HepG2 (cell line): ENCODE measurements around the gene COL5A2. TPM values are rescaled to one million over a fixed set of nuclear protein-coding genes. Genes with fewer than 3 reads are reported as not detected.

Source experiments
- ATAC-seq: fragments of 200-7000 bp; cut with Tn5 transposase; 3 replicates; pipeline ENCODE4 v1.9.1; 2020; ENCODE audit warnings: mild to moderate bottlenecking, moderate library complexity
- BruUV-seq: library from RNA; stranded (reverse); fragments of 400-500 nt; replicated peaks from 2 replicates; lab custom pipeline; 2021; lab: Mats Ljungman, UMichigan
- CTCF ChIA-PET: fragments of 300-600 bp; formaldehyde crosslinking; extraction: SDS; loops from one replicate; lab custom pipeline; 2021; ENCODE audit warnings: low total read pairs, inconsistent platforms, low intra/inter-chr PET ratio; lab: Yijun Ruan, JAX
- POLR2A ChIA-PET: fragments of 350-600 bp; sonication (Branson Sonifier 250); formaldehyde crosslinking; loops from one replicate; lab custom pipeline; 2020; ENCODE audit warnings: antibody characterized with exemption, inconsistent platforms; lab: Yijun Ruan, JAX
- DNase-seq: peaks from one replicate; pipeline ENCODE4 v3.0.0-alpha.2; 2015; ENCODE audit warnings: low spot score
- FAIRE-seq: peaks from 3 replicates; lab custom pipeline; 2011; peaks lifted over from hg19 to GRCh38; lab: Jason Lieb, UNC
- H2AFZ ChIP-seq: one replicate; pipeline ENCODE4 v1.6.1; 2011; ENCODE audit warnings: low read length, inconsistent platforms
- H3K27ac ChIP-seq: fragments of 300-600 bp; 3 replicates; pipeline ENCODE4 v1.8.0; 2011; ENCODE audit warnings: mixed run types, mild to moderate bottlenecking, mixed read lengths, low read length, inconsistent platforms; ENCODE audit not compliant: insufficient read depth; ENCODE audit errors: extremely low read length
- H3K27me3 ChIP-seq, 2 experiments: fragments of 200-600 bp in 1 of 2; 2 replicates in 1 of 2; 3 replicates in 1 of 2; pipeline versions ENCODE4 v1.6.0 to v1.8.0; 2011; ENCODE audit warnings: low read length in 2 of 2, mild to moderate bottlenecking in 2 of 2, moderate library complexity in 2 of 2, inconsistent platforms in 1 of 2; ENCODE audit not compliant: insufficient read depth in 2 of 2, control insufficient read depth in 1 of 2
- H3K36me3 ChIP-seq, 2 experiments: fragments of 200-600 bp in 1 of 2; replicated peaks in 1 of 2; 2 replicates in 1 of 2; 3 replicates in 1 of 2; pipeline versions ENCODE4 v1.5.1 to v1.8.0; 2011; ENCODE audit warnings: low read length in 2 of 2, inconsistent platforms in 1 of 2; ENCODE audit not compliant: insufficient read depth in 2 of 2, control insufficient read depth in 1 of 2
- H3K4me1 ChIP-seq: 2 replicates; pipeline ENCODE4 v1.5.1; 2012; ENCODE audit warnings: low read length, inconsistent platforms; ENCODE audit not compliant: insufficient read depth
- H3K4me2 ChIP-seq: 2 replicates; pipeline ENCODE4 v1.6.0; 2011; ENCODE audit warnings: low read depth, low read length, inconsistent platforms
- H3K4me3 ChIP-seq, 3 experiments: fragments of 200-600 bp in 1 of 3; sonication (generic), shearing (Covaris generic) in 1 of 3; replicated peaks in 1 of 3; 2 replicates each; pipeline ENCODE4 v1.5.1; 2011 to 2016; ENCODE audit warnings: low read length in 3 of 3, inconsistent platforms in 2 of 3, low read depth in 2 of 3, mild to moderate bottlenecking in 2 of 3, control low read depth in 1 of 3, mixed read lengths in 1 of 3; ENCODE audit not compliant: insufficient read depth in 1 of 3
- H3K79me2 ChIP-seq: one replicate; pipeline ENCODE4 v1.6.1; 2011; ENCODE audit warnings: low read length, inconsistent platforms; ENCODE audit not compliant: insufficient read depth
- H3K9ac ChIP-seq: 2 replicates; pipeline ENCODE4 v1.6.0; 2011; ENCODE audit warnings: mild to moderate bottlenecking, low read depth, low read length, inconsistent platforms; ENCODE audit not compliant: insufficient read depth
- H3K9me3 ChIP-seq: 2 replicates; pipeline ENCODE4 v1.5.1; 2012; ENCODE audit warnings: mild to moderate bottlenecking, low read length
- H4K20me1 ChIP-seq: 2 replicates; pipeline ENCODE4 v1.6.0; 2011; ENCODE audit warnings: inconsistent platforms, mild to moderate bottlenecking, low read length, moderate library complexity; ENCODE audit not compliant: insufficient read depth
- ATF6 ChIP-seq: sonication (generic); formaldehyde crosslinking; conservative IDR thresholded peaks from 2 replicates; pipeline ENCODE4 v1.4.0; 2020; ENCODE audit warnings: missing genetic modification reagents
- EED ChIP-seq: sonication (generic); formaldehyde crosslinking; IDR thresholded peaks from 2 replicates; pipeline ENCODE4 v1.5.0; 2020; ENCODE audit warnings: mild to moderate bottlenecking, missing genetic modification reagents
- PRDM4 ChIP-seq: sonication (generic); formaldehyde crosslinking; IDR thresholded peaks from 2 replicates; pipeline ENCODE4 v1.9.0; 2021; ENCODE audit warnings: missing genetic modification reagents, borderline replicate concordance
- PREB ChIP-seq: sonication (generic); formaldehyde crosslinking; IDR thresholded peaks from 2 replicates; pipeline ENCODE4 v1.4.0; 2020; ENCODE audit warnings: missing genetic modification reagents
- ZKSCAN5 ChIP-seq: sonication (generic); formaldehyde crosslinking; IDR thresholded peaks from 2 replicates; pipeline ENCODE4 v1.5.1; 2020; ENCODE audit warnings: mild to moderate bottlenecking, missing genetic modification reagents
- ZNF30 ChIP-seq: sonication (generic); formaldehyde crosslinking; IDR thresholded peaks from 2 replicates; pipeline ENCODE4 v1.5.0; 2020; ENCODE audit warnings: mild to moderate bottlenecking, missing genetic modification reagents
- ZNF530 ChIP-seq: sonication (generic); formaldehyde crosslinking; IDR thresholded peaks from 2 replicates; pipeline ENCODE4 v1.5.0; 2020; ENCODE audit warnings: low read depth, mild to moderate bottlenecking, missing genetic modification reagents
- ZNF737 ChIP-seq: sonication (generic); formaldehyde crosslinking; IDR thresholded peaks from 2 replicates; pipeline ENCODE4 v1.5.0; 2020; ENCODE audit warnings: missing genetic modification reagents, mild to moderate bottlenecking, borderline replicate concordance
- WGBS: methylation state at CpG from one replicate; pipeline ENCODE4 v1.1.6; 2017; ENCODE audit warnings: low lambda C conversion rate; 5-methylcytosine and 5-hydroxymethylcytosine counted together
- in situ Hi-C: cut with HindIII; loops from 2 replicates; pipeline ENCODE4 v1.10.0; 2017; ENCODE audit warnings: low pct_unique_long_range_greater_than_20kb; ENCODE audit not compliant: extremely low pct_ligation_motif_present
- intact Hi-C: fragments of 100-400 bp; cut with micrococcal nuclease; formaldehyde crosslinking; loops from one replicate; pipeline ENCODE4 v1.10.0; 2022; ENCODE audit not compliant: unreplicated experiment
- polyA plus RNA-seq, 8 experiments: library from polyadenylated mRNA; depleted of rRNA in 3 of 8; stranded (reverse) in 7 of 8; unstranded in 1 of 8; fragments of >200 nt; fragmentation: Illumina TruSeq in 4 of 8; extraction: Trizol in 4 of 8; gene quantifications; 2 replicates each; pipeline versions ENCODE4 v1.2.1 to v1.2.3, GENCODE V29; 2011 to 2016; ENCODE audit warnings: low read depth in 4 of 8, missing spikeins in 1 of 8, mixed read lengths in 1 of 8; ENCODE audit not compliant: insufficient read depth in 1 of 8
- total RNA-seq, 5 experiments: library from RNA; depleted of rRNA; stranded (reverse); fragments of >200 nt; fragmentation: Illumina TruSeq; extraction: Trizol; gene quantifications; 2 replicates each; pipeline ENCODE4 v1.2.3, GENCODE V29; 2016; ENCODE audit warnings: low read depth in 1 of 5
- TF ChIP-seq, protein P1 (sequence below): sonication (generic); formaldehyde crosslinking; IDR thresholded peaks from 2 replicates; pipeline ENCODE4 v1.5.0; 2020; ENCODE audit warnings: missing genetic modification reagents
- TF ChIP-seq, protein P2 (sequence below): sonication (generic); formaldehyde crosslinking; conservative IDR thresholded peaks from 2 replicates; pipeline ENCODE4 v1.8.0; 2022; ENCODE audit warnings: missing genetic modification reagents

The COL5A2 gene
- total and polyA plus RNA-seq, 2 of the 13 experiments (the other 11 are each of a cell fraction or from before 2014, with no cell fraction given): 0.83 to 1.5 TPM

DNA sequence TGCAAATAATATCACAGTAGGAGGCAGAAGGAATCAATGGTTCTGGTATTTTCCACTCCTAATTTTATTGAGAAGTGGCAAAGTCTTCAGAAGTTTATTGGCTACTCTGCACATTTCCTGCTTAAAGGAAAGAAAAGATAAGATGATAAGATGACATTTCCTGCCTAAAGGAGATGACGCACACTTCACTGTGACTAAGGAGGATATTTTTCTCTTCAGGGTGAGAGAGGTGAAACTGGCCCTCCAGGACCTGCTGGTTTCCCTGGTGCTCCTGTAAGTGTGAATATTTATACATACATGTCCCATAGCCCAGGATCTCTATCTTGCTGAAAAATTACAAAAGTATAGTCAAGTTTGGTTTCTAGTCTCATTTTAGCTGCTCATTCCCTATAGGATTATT, 177.5 kb downstream of the COL5A2 start:
- no peaks in the 10 kb centered on the region for H3K36me3 ChIP-seq
- intact Hi-C loops: no loop called here
- CTCF ChIA-PET: no interaction called here
- H3K79me2 ChIP-seq: no peaks in the 10 kb centered on the region
- in situ Hi-C loops: no loop called here
- H3K9me3 ChIP-seq: no peaks in the 10 kb centered on the region
- no peak overlapping the region for H2AFZ ChIP-seq
- H3K4me1 ChIP-seq: no peaks in the 10 kb centered on the region
- H3K27ac ChIP-seq: no peak overlapping the region
- H4K20me1 ChIP-seq: no peaks in the 10 kb centered on the region
- no peak overlapping the region for H3K9ac ChIP-seq
- FAIRE-seq (no peak), DNase-seq (no peak), ATAC-seq (no peak)
- no TSS peak for BruUV-seq
- H3K27me3 ChIP-seq: no peaks in the 10 kb centered on the region
- TF ChIP-seq EED: no peak
- H3K4me2 ChIP-seq: no peak overlapping the region
- 0% methylated on average over 1 of the region's 1 CpG for WGBS
- no peak overlapping the region for H3K4me3 ChIP-seq
- POLR2A ChIA-PET: no interaction called here

- Histone ChIP-seq H3K27ac (no peak overlapping the region), H3K4me2 (no peak overlapping the region), H3K27me3 (no peaks in the 10 kb centered on the region), H2AFZ (no peak overlapping the region), H4K20me1 (no peaks in the 10 kb centered on the region), H3K79me2 (no peaks in the 10 kb centered on the region), H3K9me3 (no peaks in the 10 kb centered on the region), H3K4me3 (no peak overlapping the region), H3K36me3 (no peaks in the 10 kb centered on the region), H3K9ac (no peak overlapping the region), H3K4me1 (no peaks in the 10 kb centered on the region)
- in situ Hi-C loops: no loop called here
- no TSS peak for BruUV-seq
- FAIRE-seq (no peak), DNase-seq (no peak), ATAC-seq (no peak)
- CTCF ChIA-PET: no interaction called here
- intact Hi-C loops: no loop called here
- POLR2A ChIA-PET: no interaction called here
- TF ChIP-seq, protein P1, sequence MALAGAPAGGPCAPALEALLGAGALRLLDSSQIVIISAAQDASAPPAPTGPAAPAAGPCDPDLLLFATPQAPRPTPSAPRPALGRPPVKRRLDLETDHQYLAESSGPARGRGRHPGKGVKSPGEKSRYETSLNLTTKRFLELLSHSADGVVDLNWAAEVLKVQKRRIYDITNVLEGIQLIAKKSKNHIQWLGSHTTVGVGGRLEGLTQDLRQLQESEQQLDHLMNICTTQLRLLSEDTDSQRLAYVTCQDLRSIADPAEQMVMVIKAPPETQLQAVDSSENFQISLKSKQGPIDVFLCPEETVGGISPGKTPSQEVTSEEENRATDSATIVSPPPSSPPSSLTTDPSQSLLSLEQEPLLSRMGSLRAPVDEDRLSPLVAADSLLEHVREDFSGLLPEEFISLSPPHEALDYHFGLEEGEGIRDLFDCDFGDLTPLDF (CRISPR knock-in tag): no peak
- TF ChIP-seq ZKSCAN5 (CRISPR knock-in tag) (no peak), PRDM4 (CRISPR knock-in tag) (no peak), ZNF737 (no peak), PREB (CRISPR knock-in tag) (no peak), ZNF30 (CRISPR knock-in tag) (no peak), ATF6 (CRISPR knock-in tag) (no peak), ZNF530 (CRISPR knock-in tag) (no peak)
- TF ChIP-seq, protein P2, sequence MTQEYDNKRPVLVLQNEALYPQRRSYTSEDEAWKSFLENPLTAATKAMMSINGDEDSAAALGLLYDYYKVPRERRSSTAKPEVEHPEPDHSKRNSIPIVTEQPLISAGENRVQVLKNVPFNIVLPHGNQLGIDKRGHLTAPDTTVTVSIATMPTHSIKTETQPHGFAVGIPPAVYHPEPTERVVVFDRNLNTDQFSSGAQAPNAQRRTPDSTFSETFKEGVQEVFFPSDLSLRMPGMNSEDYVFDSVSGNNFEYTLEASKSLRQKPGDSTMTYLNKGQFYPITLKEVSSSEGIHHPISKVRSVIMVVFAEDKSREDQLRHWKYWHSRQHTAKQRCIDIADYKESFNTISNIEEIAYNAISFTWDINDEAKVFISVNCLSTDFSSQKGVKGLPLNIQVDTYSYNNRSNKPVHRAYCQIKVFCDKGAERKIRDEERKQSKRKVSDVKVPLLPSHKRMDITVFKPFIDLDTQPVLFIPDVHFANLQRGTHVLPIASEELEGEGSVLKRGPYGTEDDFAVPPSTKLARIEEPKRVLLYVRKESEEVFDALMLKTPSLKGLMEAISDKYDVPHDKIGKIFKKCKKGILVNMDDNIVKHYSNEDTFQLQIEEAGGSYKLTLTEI (CRISPR knock-in tag): no peak
These were observed 179.3 kb downstream of the COL5A2 start for GRCh38 chr2:189000221-189000620.
